GM18507 (cell line): Measurements from ENCODE around the gene CPAMD8.
"Not testable (repeated sequence)": the region's sequence is repeated elsewhere in the genome, so short reads cannot be mapped to it uniquely, and the experiment has no call there.

Source experiments
- DNase-seq: peaks from one replicate; pipeline ENCODE4 v3.0.0; 2011; ENCODE audit warnings: low read depth; ENCODE audit not compliant: insufficient read length; ENCODE audit errors: extremely low spot score
- FAIRE-seq: peaks from 2 replicates; lab custom pipeline; 2011; peaks lifted over from hg19 to GRCh38; lab: Jason Lieb, UNC

CPAMD8 gene

GRCh38 chr19:16887353-16888265 lies 139.0 kb downstream of the CPAMD8 start:
- DNase-seq (no peak), FAIRE-seq (no peak)

DNA sequence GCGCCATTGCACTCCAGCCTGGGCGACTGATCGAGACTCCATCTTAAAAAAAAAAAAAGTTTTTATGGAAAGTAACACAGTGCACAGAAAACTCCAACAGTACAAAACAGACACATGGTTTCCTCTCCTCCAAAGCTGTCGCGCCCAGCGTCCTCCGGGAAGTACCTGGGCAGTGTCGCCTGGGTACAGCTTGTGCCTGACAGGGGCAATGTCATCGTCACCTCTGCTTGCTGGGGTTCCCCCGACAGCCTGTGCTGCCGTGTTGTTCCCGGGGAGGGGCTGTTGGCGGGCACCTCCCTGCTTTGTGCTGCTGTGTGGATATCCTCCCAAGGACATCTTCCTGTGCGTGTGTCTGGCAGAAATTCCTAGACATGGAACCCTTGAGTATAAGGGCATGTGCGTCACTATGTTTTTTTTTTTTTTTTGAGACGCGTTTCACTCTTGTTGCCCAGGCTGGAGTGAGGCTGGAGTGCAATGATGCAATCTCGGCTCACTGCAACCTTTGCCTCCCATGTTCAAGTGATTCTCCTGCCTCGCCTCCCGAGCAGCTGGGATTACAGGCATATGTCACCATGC lies 140.2 kb downstream of the CPAMD8 start:
- no peak for FAIRE-seq

GRCh38 chr19:16885166-16885565 lies 141.4 kb downstream of the CPAMD8 start:
- FAIRE-seq: no peak
- DNase-seq: no peak

More for the DNA sequence above, 140.2 kb downstream of the CPAMD8 start:
- DNase-seq: no peak

DNA sequence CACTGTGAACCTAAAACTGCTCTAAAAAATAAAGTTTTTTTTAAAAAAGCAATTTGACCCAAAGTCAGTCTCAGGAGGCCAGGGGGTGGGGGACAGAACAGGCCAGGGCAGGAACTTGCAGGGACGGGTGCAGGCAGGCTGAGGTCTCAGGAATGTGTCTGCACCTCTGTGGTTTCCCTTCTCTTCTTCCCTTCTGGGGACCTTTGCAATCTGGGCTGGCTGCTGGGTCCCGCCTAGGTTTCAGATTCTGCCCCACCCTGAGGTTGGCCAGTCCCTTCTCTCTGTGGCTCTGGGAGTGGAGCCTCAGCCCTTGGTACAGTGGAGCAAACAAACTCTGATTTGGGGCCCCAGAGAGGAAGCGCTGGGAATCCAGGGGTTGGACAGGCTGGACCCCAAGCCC lies 143.1 kb downstream of the CPAMD8 start:
- no peak for DNase-seq

DNA sequence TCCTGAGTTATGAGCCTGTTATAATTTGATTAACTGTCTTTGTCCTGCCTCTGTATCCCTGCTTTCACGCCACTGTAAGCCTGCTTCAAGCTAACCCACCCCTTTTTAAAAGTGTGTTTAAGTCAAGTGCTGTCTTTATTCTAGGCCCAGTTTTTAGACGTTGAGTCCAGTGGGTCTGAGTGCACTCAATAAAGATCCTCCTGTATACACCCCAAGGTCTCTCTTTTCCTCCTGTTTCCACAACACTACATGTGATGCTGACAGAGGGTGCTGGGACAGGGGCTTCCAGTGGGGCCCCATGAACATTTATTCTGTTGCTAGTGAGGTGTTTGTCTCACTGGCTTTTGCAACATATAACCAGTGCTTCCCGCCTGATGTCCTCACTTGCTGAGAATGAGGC lies 144.5 kb downstream of the CPAMD8 start:
- FAIRE-seq (no peak), DNase-seq (no peak)

More for the DNA sequence above, 143.1 kb downstream of the CPAMD8 start:
- peak; percentile 62 for FAIRE-seq

- DNase-seq (no peak), FAIRE-seq (no peak)
These were observed 145.6 kb downstream of the CPAMD8 start for GRCh38 chr19:16880884-16881554.

- DNase-seq (no peak), FAIRE-seq (no peak)
These were observed 148.2 kb downstream of the CPAMD8 start for GRCh38 chr19:16878181-16878965.

GRCh38 chr19:16877581-16877980 lies 149.0 kb downstream of the CPAMD8 start:
- FAIRE-seq (no peak), DNase-seq (no peak)

DNA sequence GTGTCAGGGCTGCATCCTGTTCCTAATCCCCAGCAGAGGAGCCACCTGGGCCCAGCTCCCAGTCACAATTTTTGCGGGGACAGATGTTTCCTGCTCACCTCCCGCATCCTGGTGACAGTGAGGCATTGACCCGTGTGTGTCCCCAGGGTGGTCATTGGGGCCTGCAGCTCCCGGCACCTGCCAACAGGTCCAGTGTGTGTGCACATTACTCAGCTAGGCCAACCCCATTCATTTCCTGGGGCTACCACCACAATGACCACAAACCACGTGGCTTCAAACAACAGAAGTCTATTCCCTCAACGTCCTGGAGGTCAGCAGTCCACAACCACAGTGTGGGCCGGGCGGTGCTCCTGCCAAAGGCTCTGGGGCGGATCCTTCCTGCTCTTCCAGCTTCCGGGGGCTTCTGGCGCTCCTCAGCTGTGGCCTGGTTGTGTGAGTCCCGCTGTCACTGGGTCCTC lies 149.7 kb downstream of the CPAMD8 start:
- FAIRE-seq: peak; percentile 5

GRCh38 chr19:16875584-16876555 lies 150.7 kb downstream of the CPAMD8 start:
- DNase-seq (no peak), FAIRE-seq (peak; percentile 12)

More for the DNA sequence above, 149.7 kb downstream of the CPAMD8 start:
- no peak for DNase-seq

GRCh38 chr19:16874978-16875299 lies 151.7 kb downstream of the CPAMD8 start:
- DNase-seq: not testable (repeated sequence)

GRCh38 chr19:16874250-16874977 lies 152.2 kb downstream of the CPAMD8 start:
- DNase-seq: no peak
- FAIRE-seq: peak; percentile 74

More at GRCh38 chr19:16874978-16875299, 151.7 kb downstream of the CPAMD8 start:
- FAIRE-seq: not testable (repeated sequence)

DNA sequence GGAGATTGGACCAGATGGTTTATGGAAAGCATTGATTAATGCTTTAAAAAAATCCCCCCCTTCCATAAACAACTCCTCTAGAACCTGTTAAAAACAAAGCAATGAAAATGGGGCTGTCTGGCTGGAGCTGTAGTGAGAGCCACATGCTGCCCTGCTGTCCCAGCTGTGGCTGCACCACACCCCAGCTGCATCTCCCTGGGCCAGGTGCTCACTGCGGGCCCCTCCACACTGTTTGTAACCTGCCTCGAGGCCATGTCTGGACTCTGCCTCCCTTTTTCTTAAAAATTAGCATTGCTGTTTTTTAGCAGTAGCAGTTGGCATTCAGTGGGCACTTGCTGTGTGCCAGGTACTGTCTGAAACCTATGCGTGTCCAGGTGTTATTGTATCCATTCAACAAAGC lies 153.0 kb downstream of the CPAMD8 start:
- FAIRE-seq: no peak
- DNase-seq: no peak

GRCh38 chr19:16872728-16873127 lies 153.9 kb downstream of the CPAMD8 start:
- FAIRE-seq: no peak
- DNase-seq: no peak

GRCh38 chr19:16871871-16872270 lies 154.7 kb downstream of the CPAMD8 start:
- no peak for FAIRE-seq

DNA sequence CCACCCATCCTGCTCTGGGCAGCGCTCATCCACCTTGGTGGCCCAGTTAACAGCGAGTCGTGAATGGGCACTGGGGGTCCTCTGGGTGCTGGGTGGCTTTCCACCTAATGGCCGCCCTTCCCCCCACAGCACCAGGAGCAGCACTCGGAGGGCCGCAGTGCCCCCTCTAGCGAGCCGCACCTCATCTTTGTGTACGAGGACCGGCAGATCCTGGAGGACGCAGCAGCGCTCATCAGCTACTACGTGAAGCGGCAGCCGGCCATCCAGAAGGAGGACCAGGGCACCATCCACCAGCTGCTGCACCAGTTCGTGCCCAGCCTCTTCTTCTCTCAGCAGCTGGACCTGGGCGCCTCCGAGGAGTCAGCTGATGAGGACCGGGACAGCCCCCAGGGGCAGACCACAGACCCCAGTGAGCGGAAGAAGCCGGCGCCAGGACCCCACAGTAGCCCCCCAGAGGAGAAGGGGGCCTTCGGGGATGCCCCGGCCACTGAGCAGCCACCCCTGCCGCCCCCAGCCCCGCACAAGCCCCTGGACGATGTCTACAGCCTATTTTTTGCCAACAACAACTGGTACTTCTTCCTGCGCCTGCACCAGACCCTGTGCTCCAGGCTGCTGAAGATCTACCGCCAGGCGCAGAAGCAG lies 157.2 kb downstream of the CPAMD8 start:
- no peak for DNase-seq

More at GRCh38 chr19:16871871-16872270, 154.7 kb downstream of the CPAMD8 start:
- no peak for DNase-seq

GRCh38 chr19:16868423-16869130 lies 158.0 kb downstream of the CPAMD8 start:
- FAIRE-seq: no peak

More for the DNA sequence above, 157.2 kb downstream of the CPAMD8 start:
- FAIRE-seq: no peak

More at GRCh38 chr19:16868423-16869130, 158.0 kb downstream of the CPAMD8 start:
- no peak for DNase-seq
